H1 (cell line): Measurements from ENCODE around the gene IGFALS. TPM values are rescaled to one million over a fixed set of nuclear protein-coding genes. Genes with fewer than 3 reads are reported as not detected.

ENCODE experiments used
- CTCF ChIA-PET: fragments of 300-600 bp; sonication (Branson Sonifier 250); formaldehyde crosslinking; loops from one replicate; lab custom pipeline; 2021; ENCODE audit not compliant: partially characterized antibody; lab: Charles Lee
- POLR2A ChIA-PET: fragments of 300-600 bp; sonication (Branson Sonifier 250); formaldehyde crosslinking; loops from one replicate; lab custom pipeline; 2021; ENCODE audit warnings: inconsistent platforms; ENCODE audit not compliant: partially characterized antibody; lab: Charles Lee
- DNase-seq, 2 experiments: peaks; one replicate each; pipeline versions ENCODE4 v3.0.0 to v3.0.0-alpha.2; 2010 to 2022; ENCODE audit warnings: low spot score in 2 of 2, low read depth in 1 of 2, mixed read lengths in 1 of 2
- FAIRE-seq: peaks from 2 replicates; lab custom pipeline; 2011; peaks lifted over from hg19 to GRCh38; lab: Jason Lieb, UNC
- H2AFZ ChIP-seq: 2 replicates; pipeline ENCODE4 v1.8.1; 2012; ENCODE audit warnings: low read length, inconsistent platforms
- H2AK5ac ChIP-seq: 2 replicates; pipeline ENCODE4 v1.6.1; 2013; ENCODE audit warnings: low read depth, low read length
- H2BK120ac ChIP-seq: replicated peaks from 2 replicates; pipeline ENCODE3; 2013; ENCODE audit warnings: low read depth, low read length, inconsistent platforms
- H2BK12ac ChIP-seq: 2 replicates; pipeline ENCODE4 v1.6.1; 2013; ENCODE audit warnings: low read depth, low read length
- H2BK15ac ChIP-seq: 2 replicates; pipeline ENCODE4 v1.6.1; 2013; ENCODE audit warnings: low read length
- H2BK20ac ChIP-seq: 2 replicates; pipeline ENCODE4 v1.6.1; 2013; ENCODE audit warnings: low read length
- H2BK5ac ChIP-seq: 2 replicates; pipeline ENCODE4 v1.6.1; 2013; ENCODE audit warnings: low read depth, low read length
- H3K14ac ChIP-seq: 2 replicates; pipeline ENCODE4 v1.6.1; 2013; ENCODE audit warnings: inconsistent platforms; ENCODE audit not compliant: insufficient read length
- H3K18ac ChIP-seq: 2 replicates; pipeline ENCODE4 v1.6.1; 2013; ENCODE audit warnings: low read length; ENCODE audit errors: extremely low read depth
- H3K23ac ChIP-seq: 2 replicates; pipeline ENCODE4 v1.6.1; 2013; ENCODE audit warnings: inconsistent platforms; ENCODE audit not compliant: insufficient read length
- H3K23me2 ChIP-seq: 2 replicates; pipeline ENCODE4 v1.6.1; 2013; ENCODE audit warnings: low read depth, low read length
- H3K27ac ChIP-seq: 2 replicates; pipeline ENCODE4 v1.6.1; 2011; ENCODE audit warnings: low read depth, low read length, inconsistent platforms
- H3K27me3 ChIP-seq, 4 experiments: replicated peaks in 1 of 4; 1 replicate in 1 of 4; 2 replicates in 3 of 4; pipeline versions ENCODE4 v1.6.1 to v1.8.1; 2011 to 2013; ENCODE audit warnings: low read length in 3 of 4, mild to moderate bottlenecking in 3 of 4, inconsistent platforms in 2 of 4, mixed read lengths in 2 of 4, moderate library complexity in 1 of 4; ENCODE audit not compliant: control insufficient read depth in 3 of 4, insufficient read depth in 3 of 4; ENCODE audit errors: extremely low read depth in 1 of 4
- H3K36me3 ChIP-seq, 4 experiments: 2 replicates each; pipeline versions ENCODE4 v1.6.1 to v1.8.1; 2011 to 2013; ENCODE audit warnings: mild to moderate bottlenecking in 4 of 4, low read length in 3 of 4, moderate library complexity in 2 of 4, control low read depth in 1 of 4, inconsistent platforms in 1 of 4; ENCODE audit not compliant: insufficient read depth in 4 of 4, control insufficient read depth in 2 of 4
- H3K4ac ChIP-seq: replicated peaks from 2 replicates; pipeline ENCODE3; 2013; ENCODE audit warnings: low read length, low read depth, mixed read lengths, inconsistent platforms; ENCODE audit not compliant: insufficient read length
- H3K4me1 ChIP-seq, 4 experiments: replicated peaks in 1 of 4; 1 replicate in 1 of 4; 2 replicates in 3 of 4; pipeline versions ENCODE4 v1.6.1 to v1.8.1; 2011 to 2013; ENCODE audit warnings: low read length in 3 of 4, inconsistent platforms in 2 of 4, mixed read lengths in 1 of 4; ENCODE audit not compliant: insufficient read depth in 4 of 4, control insufficient read depth in 3 of 4
- H3K4me2 ChIP-seq, 2 experiments: 2 replicates each; pipeline versions ENCODE4 v1.6.1 to v1.8.1; 2011 to 2013; ENCODE audit warnings: low read depth in 2 of 2, low read length in 2 of 2, control low read depth in 1 of 2, inconsistent platforms in 1 of 2, mild to moderate bottlenecking in 1 of 2; ENCODE audit not compliant: insufficient read depth in 1 of 2
- H3K4me3 ChIP-seq, 4 experiments: fragments of 200-600, 300-600 bp in 1 of 4; sonication (generic), shearing (Covaris generic), sonication (Bioruptor Twin) in 1 of 4; 2 replicates each; pipeline versions ENCODE4 v1.5.1 to v1.8.1; 2011 to 2016; ENCODE audit warnings: low read length in 4 of 4, low read depth in 3 of 4, control low read depth in 2 of 4, inconsistent platforms in 2 of 4, mild to moderate bottlenecking in 2 of 4, mixed read lengths in 1 of 4, moderate library complexity in 1 of 4; ENCODE audit not compliant: insufficient read depth in 2 of 4; ENCODE audit errors: extremely low read depth in 1 of 4
- H3K56ac ChIP-seq: replicated peaks from 2 replicates; pipeline ENCODE3; 2013; ENCODE audit warnings: low read depth, mild to moderate bottlenecking, mixed read lengths, low read length, inconsistent platforms; ENCODE audit not compliant: insufficient read length
- H3K79me1 ChIP-seq: 2 replicates; pipeline ENCODE4 v1.6.1; 2013; ENCODE audit warnings: low read depth, low read length, control low read depth
- H3K79me2 ChIP-seq, 2 experiments: 2 replicates each; pipeline versions ENCODE4 v1.6.1 to v1.8.1; 2012 to 2013; ENCODE audit warnings: low read length in 2 of 2, mild to moderate bottlenecking in 2 of 2, inconsistent platforms in 1 of 2; ENCODE audit not compliant: insufficient read depth in 2 of 2, control insufficient read depth in 1 of 2
- H3K9ac ChIP-seq, 4 experiments: replicated peaks in 1 of 4; 1 replicate in 1 of 4; 2 replicates in 3 of 4; pipeline versions ENCODE4 v1.6.1 to v1.8.1; 2011 to 2013; ENCODE audit warnings: low read depth in 3 of 4, low read length in 3 of 4, control low read depth in 2 of 4, mild to moderate bottlenecking in 2 of 4, moderate library complexity in 2 of 4, inconsistent platforms in 1 of 4; ENCODE audit errors: extremely low read depth in 1 of 4
- H3K9me3 ChIP-seq, 2 experiments: 2 replicates each; pipeline versions ENCODE4 v1.6.1 to v1.8.1; 2012 to 2013; ENCODE audit warnings: mild to moderate bottlenecking in 2 of 2, moderate library complexity in 2 of 2, control low read depth in 1 of 2, inconsistent platforms in 1 of 2, low read depth in 1 of 2, low read length in 1 of 2, mixed read lengths in 1 of 2; ENCODE audit not compliant: insufficient read depth in 2 of 2
- H4K20me1 ChIP-seq, 2 experiments: replicated peaks in 1 of 2; 2 replicates each; pipeline versions ENCODE3 to v1.8.1; 2011 to 2013; ENCODE audit warnings: inconsistent platforms in 2 of 2, low read length in 2 of 2, mild to moderate bottlenecking in 1 of 2; ENCODE audit not compliant: insufficient read depth in 2 of 2, control insufficient read depth in 1 of 2
- H4K5ac ChIP-seq: 2 replicates; pipeline ENCODE4 v1.6.1; 2013; ENCODE audit warnings: low read length, low read depth, mixed read lengths, inconsistent platforms; ENCODE audit not compliant: insufficient read length
- H4K8ac ChIP-seq: 2 replicates; pipeline ENCODE4 v1.8.0; 2013; ENCODE audit warnings: mild to moderate bottlenecking, moderate library complexity, low read length, inconsistent platforms; ENCODE audit not compliant: insufficient read depth; ENCODE audit errors: extremely low read depth
- H4K91ac ChIP-seq: replicated peaks from 2 replicates; pipeline ENCODE3; 2013; ENCODE audit warnings: low read length, mixed read lengths, inconsistent platforms; ENCODE audit not compliant: insufficient read length
- WGBS, 2 experiments: shearing (Covaris generic) in 1 of 2; methylation state at CpG; one replicate each; pipeline versions ENCODE4 v1.1.6 to v1.1.7; 2013 to 2015; ENCODE audit warnings: low lambda C conversion rate in 2 of 2, mixed read lengths in 2 of 2, inconsistent platforms in 1 of 2, low coverage in 1 of 2, missing lambda C conversion rate in 1 of 2; ENCODE audit not compliant: insufficient replicate concordance in 2 of 2, insufficient coverage in 1 of 2, insufficient read length in 1 of 2; ENCODE audit errors: extremely low coverage in 1 of 2, missing lambda C conversion rate in 1 of 2; 5-methylcytosine and 5-hydroxymethylcytosine counted together
- polyA plus RNA-seq, 7 experiments: library from polyadenylated mRNA; depleted of rRNA in 3 of 7; stranded (reverse) in 5 of 7; unstranded in 2 of 7; fragments of >200 nt in 5 of 7; fragments of 200-250 nt in 2 of 7; gene quantifications; 1 replicate in 5 of 7; 2 replicates in 1 of 7; 4 replicates in 1 of 7; pipeline versions ENCODE4 v1.2.1 to v1.2.3, GENCODE V29; 2011 to 2013; ENCODE audit warnings: missing spikeins in 2 of 7, mixed read lengths in 2 of 7
- total RNA-seq: library from RNA; stranded (reverse); fragmentation: NEBNext Ultra II Directional; extraction: Animal tissue kit (Norgen Biotek cat#: 25700); gene quantifications from 2 replicates; pipeline ENCODE4 v1.2.1, GENCODE V29; 2021

Gene IGFALS
- total and polyA plus RNA-seq, 2 of the 8 experiments (the other 6 are each of a cell fraction or from before 2014, with no cell fraction given), result not detected

- Histone ChIP-seq H3K4me2 (no peak overlapping the region), H2BK5ac (no peak overlapping the region; the same call in 1 of the 2 replicates), H3K79me1 (0 out of 2 replicates have a peak, but pooled peaks cover 5% of the 10 kb centered on the region), H2BK120ac (no peak overlapping the region), H4K5ac (no peak overlapping the region), H2BK12ac (no peak overlapping the region), H3K4ac (no peak overlapping the region), H3K18ac (no peak overlapping the region), H3K14ac (no peak overlapping the region), H2AK5ac (no peak overlapping the region), H4K8ac (no peak overlapping the region), H3K4me1 (no peaks in the 10 kb centered on the region), H3K9me3 (peaks cover 13 to 18% of the 10 kb centered on the region in 2 experiments), H3K79me2 (no peaks in the 10 kb centered on the region), H3K4me3 (no peak overlapping the region), H3K9ac (no peak overlapping the region), H2AFZ (no peak overlapping the region), H3K36me3 (peaks cover 0 to 6% (median under 1%) of the 10 kb centered on the region in 4 experiments; a peak in 3 of 8 replicates), H3K56ac (no peak overlapping the region), H2BK20ac (no peak overlapping the region), H3K27me3 (no peaks in the 10 kb centered on the region), H4K91ac (no peak overlapping the region), H3K27ac (no peak overlapping the region), H4K20me1 (peaks cover 0 to 8% of the 10 kb centered on the region in 2 experiments), H2BK15ac (no peak overlapping the region), H3K23me2 (no peaks in the 10 kb centered on the region), H3K23ac (no peak overlapping the region)
- 93% methylated on average over 27 of the region's 32 CpGs; no CpG with 5 or more reads in 1 of the 2 experiments for WGBS, 2 experiments
- CTCF ChIA-PET, result interaction anchor here (0.7 to 3.1 kb wide), 3 partner anchors 21 to 229 kb away, joined by 3 to 12 read pairs (median 3); no protein-coding TSS in a partner anchor
- DNase-seq (no peak), FAIRE-seq (no peak)
- POLR2A ChIA-PET, result interaction anchor here (0.6 to 1.9 kb wide), 9 partner anchors 10 to 395 kb away, joined by 3 to 5 read pairs (median 4); partner anchors contain the start of genes JPT2 and MAPK8IP3
Observed at GRCh38 chr16:1743376-1744337, 49.8 kb downstream of the IGFALS start.
